OCI-LY3 (cell line): ENCODE data around the gene PGP.

ENCODE experiments used
- H2AFZ ChIP-seq: fragments of 200-600, 300-600 bp; shearing (Covaris generic); 2 replicates; pipeline ENCODE4 v1.6.0; 2014; ENCODE audit warnings: antibody characterized with exemption, low read depth, low read length
- H3K27ac ChIP-seq: fragments of 200-600, 300-600 bp; sonication (generic); 2 replicates; pipeline ENCODE4 v1.5.1; 2014; ENCODE audit warnings: mild to moderate bottlenecking, low read length, moderate library complexity, mixed read lengths
- H3K27me3 ChIP-seq: fragments of 200-600, 300-600 bp; sonication (generic); 2 replicates; pipeline ENCODE4 v1.6.1; 2014; ENCODE audit warnings: low read depth, low read length, mixed read lengths
- H3K36me3 ChIP-seq: fragments of 200-600, 300-600 bp; sonication (generic); replicated peaks from 2 replicates; pipeline ENCODE3; 2014; ENCODE audit warnings: low read depth, low read length, mixed read lengths
- H3K4me1 ChIP-seq: fragments of 300-600, 200-600 bp; sonication (generic); 2 replicates; pipeline ENCODE4 v1.6.1; 2014; ENCODE audit warnings: low read length, mixed read lengths
- H3K4me2 ChIP-seq: fragments of 200-600, 300-600 bp; sonication (generic); 2 replicates; pipeline ENCODE4 v1.6.1; 2014; ENCODE audit warnings: low read length, mixed read lengths
- H3K4me3 ChIP-seq: fragments of 300-600, 200-600 bp; sonication (generic); 2 replicates; pipeline ENCODE4 v1.5.1; 2014; ENCODE audit warnings: antibody characterized with exemption, mild to moderate bottlenecking, low read length, moderate library complexity
- H3K79me2 ChIP-seq: fragments of 300-600, 200-600 bp; shearing (Covaris generic); 2 replicates; pipeline ENCODE4 v1.6.1; 2014; ENCODE audit warnings: mild to moderate bottlenecking, low read length, mixed read lengths
- H3K9ac ChIP-seq: fragments of 300-600, 200-600 bp; shearing (Covaris generic); 2 replicates; pipeline ENCODE4 v1.6.0; 2014; ENCODE audit warnings: mild to moderate bottlenecking, low read length, moderate library complexity
- H3K9me3 ChIP-seq: fragments of 200-600, 300-600 bp; shearing (Covaris generic); 2 replicates; pipeline ENCODE4 v1.6.1; 2014; ENCODE audit warnings: low read length, mixed read lengths; ENCODE audit not compliant: insufficient read depth
- H4K20me1 ChIP-seq: fragments of 200-600, 300-600 bp; sonication (generic); 2 replicates; pipeline ENCODE4 v1.6.1; 2016; ENCODE audit warnings: low read length, mixed read lengths; ENCODE audit not compliant: insufficient read depth
- EZH2phosphoT487 ChIP-seq: fragments of 200-600 bp; shearing (Covaris generic); IDR thresholded peaks from 2 replicates; pipeline ENCODE4 v1.6.1; 2018; ENCODE audit warnings: antibody characterized with exemption, mixed run types, low read depth
- TF ChIP-seq, protein P1 (sequence below): fragments of 200-600, 300-600 bp; sonication (generic); IDR thresholded peaks from 2 replicates; pipeline ENCODE4 v1.5.1; 2014; ENCODE audit warnings: antibody characterized with exemption, low read length, low read depth

PGP gene

GRCh38 chr16:2238838-2239675 lies 24.4 kb upstream of the PGP start:
- Histone ChIP-seq H3K4me2 (no peak overlapping the region), H3K4me3 (no peak overlapping the region), H3K9me3 (no peaks in the 10 kb centered on the region), H4K20me1 (no peaks in the 10 kb centered on the region), H3K36me3 (peaks cover 20% of the 10 kb centered on the region), H3K27ac (no peak overlapping the region), H3K27me3 (no peaks in the 10 kb centered on the region), H3K79me2 (no peaks in the 10 kb centered on the region), H2AFZ (no peak overlapping the region), H3K4me1 (no peaks in the 10 kb centered on the region), H3K9ac (no peak overlapping the region)
- TF ChIP-seq, protein P1, sequence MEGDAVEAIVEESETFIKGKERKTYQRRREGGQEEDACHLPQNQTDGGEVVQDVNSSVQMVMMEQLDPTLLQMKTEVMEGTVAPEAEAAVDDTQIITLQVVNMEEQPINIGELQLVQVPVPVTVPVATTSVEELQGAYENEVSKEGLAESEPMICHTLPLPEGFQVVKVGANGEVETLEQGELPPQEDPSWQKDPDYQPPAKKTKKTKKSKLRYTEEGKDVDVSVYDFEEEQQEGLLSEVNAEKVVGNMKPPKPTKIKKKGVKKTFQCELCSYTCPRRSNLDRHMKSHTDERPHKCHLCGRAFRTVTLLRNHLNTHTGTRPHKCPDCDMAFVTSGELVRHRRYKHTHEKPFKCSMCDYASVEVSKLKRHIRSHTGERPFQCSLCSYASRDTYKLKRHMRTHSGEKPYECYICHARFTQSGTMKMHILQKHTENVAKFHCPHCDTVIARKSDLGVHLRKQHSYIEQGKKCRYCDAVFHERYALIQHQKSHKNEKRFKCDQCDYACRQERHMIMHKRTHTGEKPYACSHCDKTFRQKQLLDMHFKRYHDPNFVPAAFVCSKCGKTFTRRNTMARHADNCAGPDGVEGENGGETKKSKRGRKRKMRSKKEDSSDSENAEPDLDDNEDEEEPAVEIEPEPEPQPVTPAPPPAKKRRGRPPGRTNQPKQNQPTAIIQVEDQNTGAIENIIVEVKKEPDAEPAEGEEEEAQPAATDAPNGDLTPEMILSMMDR, result no peak
- TF ChIP-seq EZH2phosphoT487, result no peak

- no peak overlapping the region for H3K9ac ChIP-seq
- H3K4me3 ChIP-seq, result no peak overlapping the region
- no peak overlapping the region for H3K4me2 ChIP-seq
- no peaks in the 10 kb centered on the region for H3K4me1 ChIP-seq
- no peaks in the 10 kb centered on the region for H3K9me3 ChIP-seq
- TF ChIP-seq EZH2phosphoT487, result no peak
- TF ChIP-seq, protein P1, result no peak
- H3K79me2 ChIP-seq, result no peaks in the 10 kb centered on the region
- H3K27me3 ChIP-seq, result no peaks in the 10 kb centered on the region
- no peak overlapping the region for H3K27ac ChIP-seq
- H3K36me3 ChIP-seq, result peaks cover 18% of the 10 kb centered on the region
- no peak overlapping the region for H2AFZ ChIP-seq
- no peaks in the 10 kb centered on the region for H4K20me1 ChIP-seq
Observed at GRCh38 chr16:2238150-2238837, 23.7 kb upstream of the PGP start.

DNA sequence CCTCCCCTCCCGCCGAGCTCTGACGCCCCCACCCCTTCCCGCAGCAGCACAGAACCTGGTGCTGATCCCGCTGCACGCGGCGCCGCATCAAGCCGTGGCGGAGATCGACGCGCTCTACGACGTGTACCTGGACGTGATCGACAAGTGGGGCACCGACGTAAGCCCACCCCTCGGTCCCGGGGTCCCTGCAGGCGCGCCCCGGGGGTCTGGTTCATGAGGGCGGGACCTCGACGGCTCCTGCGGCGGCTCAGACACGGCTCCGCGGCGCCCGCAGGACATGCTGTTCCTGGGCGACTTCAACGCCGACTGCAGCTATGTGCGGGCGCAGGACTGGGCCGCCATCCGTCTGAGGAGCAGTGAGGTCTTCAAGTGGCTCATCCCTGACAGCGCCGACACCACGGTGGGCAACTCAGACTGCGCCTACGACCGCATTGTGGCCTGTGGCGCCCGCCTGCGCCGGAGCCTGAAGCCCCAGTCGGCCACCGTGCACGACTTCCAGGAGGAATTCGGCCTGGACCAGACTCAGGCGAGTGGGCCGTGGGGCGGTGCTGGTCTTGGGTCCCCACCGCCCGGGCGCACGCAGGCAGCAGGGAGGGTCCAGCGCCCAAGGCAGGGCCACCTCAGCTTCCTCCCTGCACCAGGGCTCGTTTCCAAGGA lies 23.0 kb upstream of the PGP start:
- no peak overlapping the region for H3K4me2 ChIP-seq
- peaks cover 19% of the 10 kb centered on the region for H3K36me3 ChIP-seq
- H3K4me1 ChIP-seq, result no peaks in the 10 kb centered on the region
- no peaks in the 10 kb centered on the region for H3K79me2 ChIP-seq
- H3K4me3 ChIP-seq, result no peak overlapping the region
- no peak overlapping the region for H2AFZ ChIP-seq
- H3K9me3 ChIP-seq, result no peaks in the 10 kb centered on the region
- H4K20me1 ChIP-seq, result no peaks in the 10 kb centered on the region
- no peak overlapping the region for H3K9ac ChIP-seq
- TF ChIP-seq, protein P1, result no peak
- TF ChIP-seq EZH2phosphoT487, result no peak
- H3K27ac ChIP-seq, result no peak overlapping the region
- H3K27me3 ChIP-seq, result no peaks in the 10 kb centered on the region

DNA sequence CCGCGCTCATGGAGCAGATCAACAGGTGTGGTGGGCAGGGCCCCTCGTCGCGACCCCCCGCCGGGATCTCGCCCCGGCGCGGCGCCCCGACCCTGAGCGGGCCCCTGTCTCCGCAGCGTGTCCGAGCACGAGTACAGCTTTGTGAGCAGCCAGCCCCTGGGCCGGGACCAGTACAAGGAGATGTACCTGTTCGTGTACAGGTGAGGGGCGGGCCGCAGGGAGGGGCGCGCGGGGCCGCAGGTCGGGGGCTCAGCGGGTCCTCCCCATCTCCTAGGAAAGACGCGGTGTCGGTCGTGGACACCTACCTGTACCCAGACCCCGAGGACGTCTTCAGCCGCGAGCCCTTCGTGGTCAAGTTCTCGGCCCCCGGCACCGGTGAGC lies 22.5 kb upstream of the PGP start:
- Histone ChIP-seq H4K20me1 (no peaks in the 10 kb centered on the region), H3K79me2 (no peaks in the 10 kb centered on the region), H3K4me1 (no peaks in the 10 kb centered on the region), H3K4me3 (no peak overlapping the region), H3K9me3 (no peaks in the 10 kb centered on the region), H3K27me3 (no peaks in the 10 kb centered on the region), H2AFZ (no peak overlapping the region), H3K4me2 (no peak overlapping the region), H3K36me3 (peaks cover 19% of the 10 kb centered on the region), H3K9ac (no peak overlapping the region), H3K27ac (no peak overlapping the region)
- TF ChIP-seq, protein P1, result no peak
- TF ChIP-seq EZH2phosphoT487, result no peak
